Fibroblast of lung (primary cell): ENCODE results near the gene WDPCP. TPM values are rescaled to one million over a fixed set of nuclear protein-coding genes. Genes with fewer than 3 reads are reported as not detected.

Experiments
- DNase-seq, 2 donors: peaks; one replicate each; pipeline versions ENCODE4 v3.0.0 to v3.0.0-alpha.2; 2010; ENCODE audit warnings: low read depth in 2 of 2
- H2AFZ ChIP-seq: 2 replicates; pipeline ENCODE4 v1.5.1; 2012; ENCODE audit warnings: low read length, control low read depth, inconsistent platforms
- H3K27ac ChIP-seq: 2 replicates; pipeline ENCODE4 v1.5.1; 2011; ENCODE audit warnings: low read length, control low read depth; ENCODE audit not compliant: insufficient read depth
- H3K27me3 ChIP-seq: 2 replicates; pipeline ENCODE4 v1.5.1; 2011; ENCODE audit warnings: mild to moderate bottlenecking, low read length; ENCODE audit not compliant: control insufficient read depth, insufficient read depth
- H3K36me3 ChIP-seq: 2 replicates; pipeline ENCODE4 v1.5.1; 2011; ENCODE audit warnings: low read length; ENCODE audit not compliant: control insufficient read depth, insufficient read depth
- H3K4me1 ChIP-seq: 2 replicates; pipeline ENCODE4 v1.5.1; 2011; ENCODE audit warnings: low read length; ENCODE audit not compliant: control insufficient read depth, insufficient read depth; ENCODE audit errors: extremely low read depth
- H3K4me2 ChIP-seq: 2 replicates; pipeline ENCODE4 v1.5.1; 2011; ENCODE audit warnings: low read length, control low read depth; ENCODE audit not compliant: insufficient read depth; ENCODE audit errors: extremely low read depth
- H3K4me3 ChIP-seq, 4 experiments: fragments of 200-600 bp in 1 of 4; sonication (generic) in 1 of 4; replicated peaks in 1 of 4; 2 replicates each; pipeline ENCODE4 v1.5.1; 2011 to 2016; ENCODE audit warnings: low read length in 4 of 4, low read depth in 3 of 4, mild to moderate bottlenecking in 3 of 4, control low read depth in 2 of 4, inconsistent platforms in 1 of 4, mixed read lengths in 1 of 4; ENCODE audit not compliant: insufficient read depth in 1 of 4; ENCODE audit errors: control extremely low read depth in 1 of 4
- H3K79me2 ChIP-seq: 2 replicates; pipeline ENCODE4 v1.5.1; 2012; ENCODE audit warnings: mild to moderate bottlenecking, low read length, inconsistent platforms; ENCODE audit not compliant: control insufficient read depth, insufficient read depth
- H3K9ac ChIP-seq: 2 replicates; pipeline ENCODE4 v1.5.1; 2011; ENCODE audit warnings: mild to moderate bottlenecking, low read length, control low read depth; ENCODE audit not compliant: insufficient read depth
- H3K9me3 ChIP-seq: 2 replicates; pipeline ENCODE4 v1.5.1; 2012; ENCODE audit warnings: low read depth, low read length; ENCODE audit not compliant: control insufficient read depth, insufficient read depth
- H4K20me1 ChIP-seq: 2 replicates; pipeline ENCODE4 v1.5.1; 2011; ENCODE audit warnings: low read length; ENCODE audit not compliant: control insufficient read depth, insufficient read depth; ENCODE audit errors: extremely low read depth
- CTCF ChIP-seq, 2 donors: IDR thresholded peaks in 1 of 2; conservative IDR thresholded peaks in 1 of 2; 1 replicate in 1 of 2; 2 replicates in 1 of 2; pipeline ENCODE4 v1.5.1; 2011 to 2012; ENCODE audit warnings: low read length in 2 of 2, control low read depth in 1 of 2, inconsistent platforms in 1 of 2, low read depth in 1 of 2, mild to moderate bottlenecking in 1 of 2
- EZH2 ChIP-seq: IDR thresholded peaks from 2 replicates; pipeline ENCODE4 v1.5.1; 2012; ENCODE audit warnings: low read length, control low read depth, mild to moderate bottlenecking; ENCODE audit errors: missing control alignments
- polyA plus RNA-seq, 2 donors: library from polyadenylated mRNA; depleted of rRNA in 1 of 2; stranded (reverse) in 1 of 2; unstranded in 1 of 2; fragments of >200 nt; gene quantifications; 2 replicates each; pipeline ENCODE4 v1.2.1, GENCODE V29; 2011 to 2012; ENCODE audit warnings: missing spikeins in 1 of 2
- total RNA-seq: library from RNA; depleted of rRNA; stranded (reverse); fragments of >200 nt; gene quantifications from 2 replicates; pipeline ENCODE4 v1.2.1, GENCODE V29; 2014

The WDPCP gene
- total and polyA plus RNA-seq, 2 donors (not counting 1 experiment from before 2014, with no cell fraction given) = 5.2 to 8.4 TPM

GRCh38 chr2:63514781-63515180, 73.5 kb downstream of the WDPCP start:
- H3K4me3 ChIP-seq = no peak overlapping the region
- DNase-seq = no peak
- no peak overlapping the region for H3K4me2 ChIP-seq
- H3K27me3 ChIP-seq = no peaks in the 10 kb centered on the region
- H3K9ac ChIP-seq = no peak overlapping the region
- H3K4me1 ChIP-seq = no peaks in the 10 kb centered on the region
- H3K79me2 ChIP-seq = no peaks in the 10 kb centered on the region
- no peaks in the 10 kb centered on the region for H4K20me1 ChIP-seq
- H3K9me3 ChIP-seq = no peaks in the 10 kb centered on the region
- no peak overlapping the region for H2AFZ ChIP-seq
- H3K36me3 ChIP-seq = no peaks in the 10 kb centered on the region
- TF ChIP-seq CTCF (conservative IDR thresholded peaks at IDR 0.05 in 1 of 2, IDR thresholded peaks at IDR 0.05 in 1 of 2; ENCODE audit: low read depth in 1 of 2, low read length in 2 of 2) (no peak), EZH2 (no peak)
- no peak overlapping the region for H3K27ac ChIP-seq

GRCh38 chr2:63514237-63514716, 74.0 kb downstream of the WDPCP start:
- Histone ChIP-seq H3K4me1 (no peaks in the 10 kb centered on the region), H3K9ac (no peak overlapping the region), H3K9me3 (no peaks in the 10 kb centered on the region), H3K79me2 (no peaks in the 10 kb centered on the region), H2AFZ (no peak overlapping the region), H3K27me3 (no peaks in the 10 kb centered on the region), H4K20me1 (no peaks in the 10 kb centered on the region), H3K4me2 (no peak overlapping the region), H3K4me3 (no peak overlapping the region), H3K36me3 (no peaks in the 10 kb centered on the region), H3K27ac (no peak overlapping the region)
- DNase-seq = no peak
- TF ChIP-seq EZH2 (no peak), CTCF (conservative IDR thresholded peaks at IDR 0.05 in 1 of 2, IDR thresholded peaks at IDR 0.05 in 1 of 2; ENCODE audit: low read depth in 1 of 2, low read length in 2 of 2) (no peak)

- H4K20me1 ChIP-seq = no peaks in the 10 kb centered on the region
- no peaks in the 10 kb centered on the region for H3K9me3 ChIP-seq
- no peak overlapping the region for H3K4me3 ChIP-seq
- no peak overlapping the region for H3K4me2 ChIP-seq
- no peaks in the 10 kb centered on the region for H3K36me3 ChIP-seq
- H2AFZ ChIP-seq = no peak overlapping the region
- H3K9ac ChIP-seq = no peak overlapping the region
- H3K27ac ChIP-seq = no peak overlapping the region
- no peaks in the 10 kb centered on the region for H3K79me2 ChIP-seq
- no peaks in the 10 kb centered on the region for H3K4me1 ChIP-seq
- no peak for TF ChIP-seq EZH2
- no peak for TF ChIP-seq CTCF (conservative IDR thresholded peaks at IDR 0.05 in 1 of 2, IDR thresholded peaks at IDR 0.05 in 1 of 2; ENCODE audit: low read depth in 1 of 2, low read length in 2 of 2)
- no peak for DNase-seq
- H3K27me3 ChIP-seq = no peaks in the 10 kb centered on the region
Measured at GRCh38 chr2:63506320-63506719, 82.0 kb downstream of the WDPCP start.
